ENCODE results near the gene DNM2. TPM values are rescaled to one million over a fixed set of nuclear protein-coding genes. Genes with fewer than 3 reads are reported as not detected.

The DNM2 gene
- total and polyA plus RNA-seq, 2 of the 13 experiments (the other 11 are each of a cell fraction or from before 2014, with no cell fraction given), result 41.7 to 59.8 TPM

DNA sequence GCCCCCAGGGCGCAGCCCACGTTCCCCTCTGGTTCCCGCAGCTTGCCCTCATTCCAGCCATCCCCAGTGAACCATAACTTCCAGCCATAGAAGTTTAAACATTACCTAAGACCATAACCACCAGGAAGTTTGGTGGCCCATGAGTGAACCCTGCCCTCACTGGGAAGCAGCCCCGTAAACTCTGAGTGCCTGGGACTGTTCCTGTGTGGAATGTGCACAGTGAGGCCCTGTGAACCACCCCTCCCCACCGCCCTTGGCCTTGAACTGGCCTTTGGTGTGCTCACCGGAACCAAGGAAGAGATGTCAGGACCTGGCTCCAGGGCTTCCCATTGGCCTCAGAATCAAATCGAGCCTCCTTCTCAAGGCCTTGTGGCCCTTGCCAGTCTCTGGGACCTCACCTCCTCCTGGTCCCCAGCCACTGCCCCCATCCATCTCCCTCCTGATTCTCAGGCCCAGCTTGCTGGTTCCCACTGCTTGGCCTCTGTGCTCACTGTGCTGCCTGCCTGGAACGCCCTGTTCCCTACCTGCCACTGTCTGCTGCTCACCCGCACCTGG lies 46.5 kb downstream of the DNM2 start (continued):
- no peak for TF ChIP-seq ZNF496 (CRISPR knock-in tag; IDR thresholded peaks at IDR 0.05; ENCODE audit: insufficient replicate concordance)
- TF ChIP-seq, protein P1, sequence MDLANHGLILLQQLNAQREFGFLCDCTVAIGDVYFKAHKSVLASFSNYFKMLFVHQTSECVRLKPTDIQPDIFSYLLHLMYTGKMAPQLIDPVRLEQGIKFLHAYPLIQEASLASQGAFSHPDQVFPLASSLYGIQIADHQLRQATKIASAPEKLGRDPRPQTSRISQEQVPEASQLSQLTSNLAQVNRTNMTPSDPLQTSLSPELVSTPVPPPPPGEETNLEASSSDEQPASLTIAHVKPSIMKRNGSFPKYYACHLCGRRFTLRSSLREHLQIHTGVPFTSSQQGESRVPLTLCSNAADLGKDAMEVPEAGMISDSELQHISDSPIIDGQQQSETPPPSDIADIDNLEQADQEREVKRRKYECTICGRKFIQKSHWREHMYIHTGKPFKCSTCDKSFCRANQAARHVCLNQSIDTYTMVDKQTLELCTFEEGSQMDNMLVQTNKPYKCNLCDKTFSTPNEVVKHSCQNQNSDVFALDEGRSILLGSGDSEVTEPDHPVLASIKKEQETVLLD (CRISPR knock-in tag; IDR thresholded peaks at IDR 0.05; ENCODE audit: low read depth), result no peak
- TF ChIP-seq, protein P2, sequence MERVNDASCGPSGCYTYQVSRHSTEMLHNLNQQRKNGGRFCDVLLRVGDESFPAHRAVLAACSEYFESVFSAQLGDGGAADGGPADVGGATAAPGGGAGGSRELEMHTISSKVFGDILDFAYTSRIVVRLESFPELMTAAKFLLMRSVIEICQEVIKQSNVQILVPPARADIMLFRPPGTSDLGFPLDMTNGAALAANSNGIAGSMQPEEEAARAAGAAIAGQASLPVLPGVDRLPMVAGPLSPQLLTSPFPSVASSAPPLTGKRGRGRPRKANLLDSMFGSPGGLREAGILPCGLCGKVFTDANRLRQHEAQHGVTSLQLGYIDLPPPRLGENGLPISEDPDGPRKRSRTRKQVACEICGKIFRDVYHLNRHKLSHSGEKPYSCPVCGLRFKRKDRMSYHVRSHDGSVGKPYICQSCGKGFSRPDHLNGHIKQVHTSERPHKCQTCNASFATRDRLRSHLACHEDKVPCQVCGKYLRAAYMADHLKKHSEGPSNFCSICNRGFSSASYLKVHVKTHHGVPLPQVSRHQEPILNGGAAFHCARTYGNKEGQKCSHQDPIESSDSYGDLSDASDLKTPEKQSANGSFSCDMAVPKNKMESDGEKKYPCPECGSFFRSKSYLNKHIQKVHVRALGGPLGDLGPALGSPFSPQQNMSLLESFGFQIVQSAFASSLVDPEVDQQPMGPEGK (CRISPR knock-in tag; IDR thresholded peaks at IDR 0.05), result peak; percentile 87
- TF ChIP-seq ATF1 (CRISPR knock-in tag; IDR thresholded peaks at IDR 0.05), result no peak
- TF ChIP-seq ZC3H4 (CRISPR knock-in tag; IDR thresholded peaks at IDR 0.05; ENCODE audit: borderline replicate concordance), result 0 out of 2 replicates have a peak, but pooled peaks have one; percentile 35
- no peak for TF ChIP-seq RBAK (CRISPR knock-in tag; IDR thresholded peaks at IDR 0.05)
- TF ChIP-seq ZNF274 (CRISPR knock-in tag; IDR thresholded peaks at IDR 0.05), result 0 out of 2 replicates have a peak, but pooled peaks have one; percentile 71
- TF ChIP-seq, protein P3, sequence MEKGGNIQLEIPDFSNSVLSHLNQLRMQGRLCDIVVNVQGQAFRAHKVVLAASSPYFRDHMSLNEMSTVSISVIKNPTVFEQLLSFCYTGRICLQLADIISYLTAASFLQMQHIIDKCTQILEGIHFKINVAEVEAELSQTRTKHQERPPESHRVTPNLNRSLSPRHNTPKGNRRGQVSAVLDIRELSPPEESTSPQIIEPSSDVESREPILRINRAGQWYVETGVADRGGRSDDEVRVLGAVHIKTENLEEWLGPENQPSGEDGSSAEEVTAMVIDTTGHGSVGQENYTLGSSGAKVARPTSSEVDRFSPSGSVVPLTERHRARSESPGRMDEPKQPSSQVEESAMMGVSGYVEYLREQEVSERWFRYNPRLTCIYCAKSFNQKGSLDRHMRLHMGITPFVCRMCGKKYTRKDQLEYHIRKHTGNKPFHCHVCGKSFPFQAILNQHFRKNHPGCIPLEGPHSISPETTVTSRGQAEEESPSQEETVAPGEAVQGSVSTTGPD (CRISPR knock-in tag; IDR thresholded peaks at IDR 0.05), result peak; percentile 99
- TF ChIP-seq, protein P4, sequence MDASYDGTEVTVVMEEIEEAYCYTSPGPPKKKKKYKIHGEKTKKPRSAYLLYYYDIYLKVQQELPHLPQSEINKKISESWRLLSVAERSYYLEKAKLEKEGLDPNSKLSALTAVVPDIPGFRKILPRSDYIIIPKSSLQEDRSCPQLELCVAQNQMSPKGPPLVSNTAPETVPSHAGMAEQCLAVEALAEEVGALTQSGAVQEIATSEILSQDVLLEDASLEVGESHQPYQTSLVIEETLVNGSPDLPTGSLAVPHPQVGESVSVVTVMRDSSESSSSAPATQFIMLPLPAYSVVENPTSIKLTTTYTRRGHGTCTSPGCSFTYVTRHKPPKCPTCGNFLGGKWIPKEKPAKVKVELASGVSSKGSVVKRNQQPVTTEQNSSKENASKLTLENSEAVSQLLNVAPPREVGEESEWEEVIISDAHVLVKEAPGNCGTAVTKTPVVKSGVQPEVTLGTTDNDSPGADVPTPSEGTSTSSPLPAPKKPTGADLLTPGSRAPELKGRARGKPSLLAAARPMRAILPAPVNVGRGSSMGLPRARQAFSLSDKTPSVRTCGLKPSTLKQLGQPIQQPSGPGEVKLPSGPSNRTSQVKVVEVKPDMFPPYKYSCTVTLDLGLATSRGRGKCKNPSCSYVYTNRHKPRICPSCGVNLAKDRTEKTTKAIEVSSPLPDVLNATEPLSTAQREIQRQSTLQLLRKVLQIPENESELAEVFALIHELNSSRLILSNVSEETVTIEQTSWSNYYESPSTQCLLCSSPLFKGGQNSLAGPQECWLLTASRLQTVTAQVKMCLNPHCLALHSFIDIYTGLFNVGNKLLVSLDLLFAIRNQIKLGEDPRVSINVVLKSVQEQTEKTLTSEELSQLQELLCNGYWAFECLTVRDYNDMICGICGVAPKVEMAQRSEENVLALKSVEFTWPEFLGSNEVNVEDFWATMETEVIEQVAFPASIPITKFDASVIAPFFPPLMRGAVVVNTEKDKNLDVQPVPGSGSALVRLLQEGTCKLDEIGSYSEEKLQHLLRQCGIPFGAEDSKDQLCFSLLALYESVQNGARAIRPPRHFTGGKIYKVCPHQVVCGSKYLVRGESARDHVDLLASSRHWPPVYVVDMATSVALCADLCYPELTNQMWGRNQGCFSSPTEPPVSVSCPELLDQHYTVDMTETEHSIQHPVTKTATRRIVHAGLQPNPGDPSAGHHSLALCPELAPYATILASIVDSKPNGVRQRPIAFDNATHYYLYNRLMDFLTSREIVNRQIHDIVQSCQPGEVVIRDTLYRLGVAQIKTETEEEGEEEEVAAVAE (CRISPR knock-in tag; IDR thresholded peaks at IDR 0.05; ENCODE audit: borderline replicate concordance), result peak; percentile 77
- TF ChIP-seq, protein P5, sequence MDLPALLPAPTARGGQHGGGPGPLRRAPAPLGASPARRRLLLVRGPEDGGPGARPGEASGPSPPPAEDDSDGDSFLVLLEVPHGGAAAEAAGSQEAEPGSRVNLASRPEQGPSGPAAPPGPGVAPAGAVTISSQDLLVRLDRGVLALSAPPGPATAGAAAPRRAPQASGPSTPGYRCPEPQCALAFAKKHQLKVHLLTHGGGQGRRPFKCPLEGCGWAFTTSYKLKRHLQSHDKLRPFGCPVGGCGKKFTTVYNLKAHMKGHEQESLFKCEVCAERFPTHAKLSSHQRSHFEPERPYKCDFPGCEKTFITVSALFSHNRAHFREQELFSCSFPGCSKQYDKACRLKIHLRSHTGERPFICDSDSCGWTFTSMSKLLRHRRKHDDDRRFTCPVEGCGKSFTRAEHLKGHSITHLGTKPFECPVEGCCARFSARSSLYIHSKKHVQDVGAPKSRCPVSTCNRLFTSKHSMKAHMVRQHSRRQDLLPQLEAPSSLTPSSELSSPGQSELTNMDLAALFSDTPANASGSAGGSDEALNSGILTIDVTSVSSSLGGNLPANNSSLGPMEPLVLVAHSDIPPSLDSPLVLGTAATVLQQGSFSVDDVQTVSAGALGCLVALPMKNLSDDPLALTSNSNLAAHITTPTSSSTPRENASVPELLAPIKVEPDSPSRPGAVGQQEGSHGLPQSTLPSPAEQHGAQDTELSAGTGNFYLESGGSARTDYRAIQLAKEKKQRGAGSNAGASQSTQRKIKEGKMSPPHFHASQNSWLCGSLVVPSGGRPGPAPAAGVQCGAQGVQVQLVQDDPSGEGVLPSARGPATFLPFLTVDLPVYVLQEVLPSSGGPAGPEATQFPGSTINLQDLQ (CRISPR knock-in tag; IDR thresholded peaks at IDR 0.05), result no peak; the same call in 1 of the 2 replicates
- no peak for TF ChIP-seq ZNF251 (CRISPR knock-in tag; IDR thresholded peaks at IDR 0.05)
- TF ChIP-seq, protein P6, sequence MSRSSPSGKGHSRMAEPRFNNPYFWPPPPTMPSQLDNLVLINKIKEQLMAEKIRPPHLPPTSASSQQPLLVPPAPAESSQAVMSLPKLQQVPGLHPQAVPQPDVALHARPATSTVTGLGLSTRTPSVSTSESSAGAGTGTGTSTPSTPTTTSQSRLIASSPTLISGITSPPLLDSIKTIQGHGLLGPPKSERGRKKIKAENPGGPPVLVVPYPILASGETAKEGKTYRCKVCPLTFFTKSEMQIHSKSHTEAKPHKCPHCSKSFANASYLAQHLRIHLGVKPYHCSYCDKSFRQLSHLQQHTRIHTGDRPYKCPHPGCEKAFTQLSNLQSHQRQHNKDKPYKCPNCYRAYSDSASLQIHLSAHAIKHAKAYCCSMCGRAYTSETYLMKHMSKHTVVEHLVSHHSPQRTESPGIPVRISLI (CRISPR knock-in tag; IDR thresholded peaks at IDR 0.05; ENCODE audit: borderline replicate concordance), result peak; percentile 57; the same call in 1 of the 2 replicates
- TF ChIP-seq ZNF343 (CRISPR knock-in tag; IDR thresholded peaks at IDR 0.05), result no peak
- TF ChIP-seq ZNF431 (CRISPR knock-in tag; IDR thresholded peaks at IDR 0.05; ENCODE audit: borderline replicate concordance, low read depth), result 0 out of 2 replicates have a peak, but pooled peaks have one; percentile 30
- TF ChIP-seq FOXO1 (CRISPR knock-in tag; IDR thresholded peaks at IDR 0.05), result peak; percentile 79

Measured in HepG2 (cell line).